ENCODE data around the gene CPS1.

GRCh38 chr2:210623506-210623905 lies 67.1 kb downstream of the CPS1 start:
- TF ChIP-seq CTCF (IDR thresholded peaks at IDR 0.05) (no peak), POLR2AphosphoS5 (IDR thresholded peaks at IDR 0.05) (no peak)

Data from gastroesophageal sphincter (tissue), 3 donors.